ENCODE measurements around the gene KCNIP4.

DNA sequence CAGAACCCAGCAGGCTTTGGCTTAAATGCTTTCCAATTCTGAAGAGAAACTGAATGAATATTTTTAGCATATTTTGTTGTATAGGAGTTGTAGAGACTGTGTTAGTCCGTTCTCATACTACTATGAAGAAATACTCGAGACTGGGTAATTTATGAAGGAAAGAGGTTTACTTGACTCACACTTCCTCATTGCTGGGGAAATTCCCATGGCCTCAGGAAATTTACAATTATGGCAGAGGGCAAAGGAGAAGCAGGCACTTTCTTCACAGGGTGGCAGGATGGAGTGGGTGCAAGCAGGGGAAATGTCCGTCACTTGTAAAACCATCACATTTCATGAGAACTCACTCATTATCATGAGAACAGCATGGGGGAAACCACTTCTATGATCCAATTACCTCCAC, 956.6 kb downstream of the KCNIP4 start:
- TF ChIP-seq POLR2AphosphoS5 (IDR thresholded peaks at IDR 0.05; ENCODE audit: low read depth) = no peak
- no peak for TF ChIP-seq EZH2 (IDR thresholded peaks at IDR 0.05; ENCODE audit: low read depth, unreplicated experiment)
- TF ChIP-seq, protein P1, sequence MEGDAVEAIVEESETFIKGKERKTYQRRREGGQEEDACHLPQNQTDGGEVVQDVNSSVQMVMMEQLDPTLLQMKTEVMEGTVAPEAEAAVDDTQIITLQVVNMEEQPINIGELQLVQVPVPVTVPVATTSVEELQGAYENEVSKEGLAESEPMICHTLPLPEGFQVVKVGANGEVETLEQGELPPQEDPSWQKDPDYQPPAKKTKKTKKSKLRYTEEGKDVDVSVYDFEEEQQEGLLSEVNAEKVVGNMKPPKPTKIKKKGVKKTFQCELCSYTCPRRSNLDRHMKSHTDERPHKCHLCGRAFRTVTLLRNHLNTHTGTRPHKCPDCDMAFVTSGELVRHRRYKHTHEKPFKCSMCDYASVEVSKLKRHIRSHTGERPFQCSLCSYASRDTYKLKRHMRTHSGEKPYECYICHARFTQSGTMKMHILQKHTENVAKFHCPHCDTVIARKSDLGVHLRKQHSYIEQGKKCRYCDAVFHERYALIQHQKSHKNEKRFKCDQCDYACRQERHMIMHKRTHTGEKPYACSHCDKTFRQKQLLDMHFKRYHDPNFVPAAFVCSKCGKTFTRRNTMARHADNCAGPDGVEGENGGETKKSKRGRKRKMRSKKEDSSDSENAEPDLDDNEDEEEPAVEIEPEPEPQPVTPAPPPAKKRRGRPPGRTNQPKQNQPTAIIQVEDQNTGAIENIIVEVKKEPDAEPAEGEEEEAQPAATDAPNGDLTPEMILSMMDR (conservative IDR thresholded peaks at IDR 0.05; ENCODE audit: low read depth in 2 of 2) = no peak
- no peak for TF ChIP-seq ZNF331 (CRISPR knock-in tag; IDR thresholded peaks at IDR 0.05; ENCODE audit: low read depth)
- TF ChIP-seq EZH2phosphoT487 (IDR thresholded peaks at IDR 0.05; ENCODE audit: unreplicated experiment) = no peak
